ENCODE results near the gene P2RX7.

GRCh38 chr12:121131941-121132341 lies 735 bp upstream of the P2RX7 start:
- TF ChIP-seq CTCF (IDR thresholded peaks at IDR 0.05) (no peak), USF1 (CRISPR knock-in tag; IDR thresholded peaks at IDR 0.05) (no peak), ZNF512 (CRISPR knock-in tag; IDR thresholded peaks at IDR 0.05; ENCODE audit: borderline replicate concordance) (no peak), MLX (CRISPR knock-in tag; IDR thresholded peaks at IDR 0.05) (no peak), ESRRA (CRISPR knock-in tag; IDR thresholded peaks at IDR 0.05; ENCODE audit: borderline replicate concordance) (no peak), TEAD4 (CRISPR knock-in tag; IDR thresholded peaks at IDR 0.05) (no peak)
